Cardiac septum (tissue), 1 donor: ENCODE measurements around the gene ITGB3. TPM values are rescaled to one million over a fixed set of nuclear protein-coding genes. Genes with fewer than 3 reads are reported as not detected.
"Not testable (repeated sequence)": the region's sequence is repeated elsewhere in the genome, so short reads cannot be mapped to it uniquely, and the experiment has no call there.

Experiments used
- DNase-seq: peaks from one replicate; pipeline ENCODE4 v3.0.0-alpha.2; 2020; ENCODE audit warnings: low spot score
- intact Hi-C: fragments of 100-400 bp; cut with DNase I; formaldehyde crosslinking; loops from one replicate; pipeline ENCODE4 v1.14.0; 2022
- long read RNA-seq: library from polyadenylated mRNA; unstranded; transcript quantifications from one replicate; pipeline ENCODE4 v2.0.0, GENCODE V29; 2021
- total RNA-seq: library from RNA; stranded (reverse); fragmentation: NEBNext Ultra II Directional; extraction: Animal tissue kit (Norgen Biotek cat#: 25700); gene quantifications from one replicate; pipeline ENCODE4 v1.2.1, GENCODE V29; 2021
- donor health status: DM: no; HTN: no; CAD: no.

ITGB3 gene
- total RNA-seq, result 5.7 TPM
- long read RNA-seq, partial matches to known transcripts, result 1 of 3 reads
- long read RNA-seq, other reads (novel, unspliced or antisense), result 0 of 3 reads

DNA sequence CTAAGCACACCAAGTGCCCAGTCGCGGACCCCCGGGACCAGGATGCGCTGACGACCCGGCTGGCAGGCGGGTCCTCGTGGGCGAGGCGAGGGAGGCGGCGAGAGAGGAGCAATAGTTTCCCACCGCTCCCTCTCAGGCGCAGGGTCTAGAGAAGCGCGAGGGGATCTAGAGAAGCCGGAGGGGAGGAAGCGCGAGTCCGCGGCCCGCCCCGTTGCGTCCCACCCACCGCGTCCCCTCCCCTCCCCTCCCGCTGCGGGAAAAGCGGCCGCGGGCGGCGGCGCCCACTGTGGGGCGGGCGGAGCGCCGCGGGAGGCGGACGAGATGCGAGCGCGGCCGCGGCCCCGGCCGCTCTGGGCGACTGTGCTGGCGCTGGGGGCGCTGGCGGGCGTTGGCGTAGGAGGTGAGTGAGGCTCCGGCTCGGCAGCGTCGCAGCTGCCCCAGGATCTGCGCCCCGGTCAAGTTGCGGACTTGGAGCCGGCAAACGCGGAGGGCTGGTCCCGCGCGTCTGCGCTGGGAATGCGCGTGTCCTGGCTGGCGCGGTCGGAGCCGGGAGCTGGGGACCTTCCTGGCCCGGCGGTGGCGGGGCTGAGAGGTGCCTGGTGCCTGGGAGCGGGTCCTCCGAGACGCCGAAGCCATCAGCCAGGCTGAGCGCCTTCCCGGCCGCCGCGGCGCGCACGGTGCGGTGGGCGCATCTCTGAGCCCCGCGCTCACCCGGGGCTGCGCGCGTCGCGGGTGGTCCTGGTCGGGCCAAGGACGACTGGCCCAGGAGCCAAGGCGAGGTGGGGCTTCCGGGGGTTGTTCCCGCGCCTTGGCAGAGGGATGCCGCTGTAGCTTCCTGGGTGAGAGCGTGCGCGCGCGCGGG is at the start of gene ITGB3:
Gene ITGB3, plus strand, starts transcription at position 287 of the 862 bp plus-strand sequence. Its CDS starts 35 bp downstream, at position 322.
- intact Hi-C loops, result no loop called here
- DNase-seq, result peak; percentile 87

DNA sequence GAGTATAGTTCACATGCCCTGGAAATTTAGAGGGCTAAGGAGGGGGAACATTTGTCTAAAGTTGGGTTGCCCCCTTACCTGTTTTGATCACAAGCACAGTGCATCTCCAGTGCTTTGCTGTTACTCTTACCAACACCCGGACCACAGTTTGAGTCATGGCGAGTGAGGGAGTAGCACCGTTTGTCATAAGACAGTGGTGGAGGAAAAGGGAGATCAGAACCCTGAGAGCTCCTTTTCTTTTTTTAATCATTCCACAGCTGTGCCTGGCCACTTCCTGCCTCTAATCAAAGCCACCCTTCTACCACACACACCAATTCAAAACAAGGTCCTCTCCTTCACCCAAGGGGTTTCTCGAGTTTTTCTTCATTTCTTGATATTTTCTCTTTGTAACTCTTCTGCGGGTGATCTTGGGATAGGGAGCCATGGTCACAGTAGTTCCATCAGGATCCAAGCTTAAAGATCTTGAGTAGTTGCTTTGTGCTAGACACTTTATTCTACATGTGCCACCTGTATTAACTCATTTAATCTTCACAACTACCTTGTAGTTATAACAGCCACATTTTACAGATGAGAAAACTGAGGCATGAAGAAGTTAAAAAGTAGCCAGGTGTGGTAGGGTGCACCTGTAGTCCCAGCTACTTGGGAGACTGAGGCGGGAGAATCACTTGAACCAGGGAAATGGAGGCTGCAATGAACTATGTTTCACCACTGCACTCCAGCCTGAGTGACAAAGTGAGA is 49.5 kb upstream of the ITGB3 start:
- intact Hi-C loops, result no loop called here
- no peak for DNase-seq

DNA sequence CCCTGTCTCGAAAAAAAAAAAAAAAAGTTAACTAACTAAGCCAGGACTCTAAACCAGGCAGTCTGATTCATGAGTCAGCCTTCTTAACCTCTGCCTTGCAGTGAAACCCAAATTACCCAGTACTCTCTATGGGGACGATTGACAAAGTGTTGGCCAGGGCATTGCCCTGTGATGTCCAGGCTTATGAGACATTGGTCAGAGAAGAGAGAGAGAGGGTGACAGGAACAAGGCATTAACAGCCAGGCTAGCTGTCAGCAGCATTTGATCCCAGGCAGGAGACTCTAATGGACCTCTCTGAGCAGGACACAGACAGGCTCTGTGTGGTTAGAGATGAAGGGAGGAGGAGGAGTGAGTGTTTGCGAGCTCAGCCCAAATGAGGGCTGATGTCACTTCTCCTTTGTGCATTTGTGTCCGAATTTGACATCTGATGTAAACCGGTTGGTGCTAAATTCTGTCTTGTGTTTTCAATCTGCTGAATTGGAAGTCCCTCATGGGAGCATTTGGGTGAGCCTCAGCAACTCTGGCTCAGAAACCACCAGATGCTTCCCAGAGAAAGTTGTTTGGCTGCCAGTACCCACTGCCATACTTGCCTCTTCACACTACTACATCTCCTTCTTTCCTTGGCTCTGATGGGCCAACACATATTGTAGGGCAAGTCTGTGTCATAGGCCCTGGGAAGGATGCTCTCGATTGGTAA is 48.8 kb upstream of the ITGB3 start:
- DNase-seq, result no peak
- intact Hi-C loops, result no loop called here

DNA sequence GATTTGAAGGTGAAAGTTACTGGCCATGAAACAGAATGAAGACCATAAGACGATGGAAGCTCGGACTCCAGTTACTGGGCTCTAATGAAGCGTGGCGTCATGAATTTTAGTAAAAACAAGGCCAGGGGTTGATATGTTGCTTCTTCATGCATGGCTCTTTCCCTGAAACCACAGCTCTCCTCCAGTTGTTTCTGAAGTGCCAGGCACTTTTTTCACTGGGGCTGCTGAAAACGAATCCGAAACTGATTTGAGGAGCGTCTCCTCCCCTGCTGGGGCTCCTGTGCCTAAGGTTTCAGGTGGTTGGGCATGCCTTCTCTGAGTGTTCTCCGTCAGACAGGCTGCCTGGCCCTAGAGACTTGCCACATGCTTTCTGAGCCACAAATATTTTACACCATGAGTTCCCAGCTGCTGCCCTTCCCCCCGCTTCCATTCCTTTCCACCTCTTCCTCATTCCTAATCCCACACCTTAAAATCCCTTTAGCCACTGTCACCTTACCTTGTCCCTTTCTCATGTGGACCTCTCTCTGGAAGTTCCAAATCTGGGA is 48.1 kb upstream of the ITGB3 start:
- intact Hi-C loops, result no loop called here
- DNase-seq, result no peak

DNA sequence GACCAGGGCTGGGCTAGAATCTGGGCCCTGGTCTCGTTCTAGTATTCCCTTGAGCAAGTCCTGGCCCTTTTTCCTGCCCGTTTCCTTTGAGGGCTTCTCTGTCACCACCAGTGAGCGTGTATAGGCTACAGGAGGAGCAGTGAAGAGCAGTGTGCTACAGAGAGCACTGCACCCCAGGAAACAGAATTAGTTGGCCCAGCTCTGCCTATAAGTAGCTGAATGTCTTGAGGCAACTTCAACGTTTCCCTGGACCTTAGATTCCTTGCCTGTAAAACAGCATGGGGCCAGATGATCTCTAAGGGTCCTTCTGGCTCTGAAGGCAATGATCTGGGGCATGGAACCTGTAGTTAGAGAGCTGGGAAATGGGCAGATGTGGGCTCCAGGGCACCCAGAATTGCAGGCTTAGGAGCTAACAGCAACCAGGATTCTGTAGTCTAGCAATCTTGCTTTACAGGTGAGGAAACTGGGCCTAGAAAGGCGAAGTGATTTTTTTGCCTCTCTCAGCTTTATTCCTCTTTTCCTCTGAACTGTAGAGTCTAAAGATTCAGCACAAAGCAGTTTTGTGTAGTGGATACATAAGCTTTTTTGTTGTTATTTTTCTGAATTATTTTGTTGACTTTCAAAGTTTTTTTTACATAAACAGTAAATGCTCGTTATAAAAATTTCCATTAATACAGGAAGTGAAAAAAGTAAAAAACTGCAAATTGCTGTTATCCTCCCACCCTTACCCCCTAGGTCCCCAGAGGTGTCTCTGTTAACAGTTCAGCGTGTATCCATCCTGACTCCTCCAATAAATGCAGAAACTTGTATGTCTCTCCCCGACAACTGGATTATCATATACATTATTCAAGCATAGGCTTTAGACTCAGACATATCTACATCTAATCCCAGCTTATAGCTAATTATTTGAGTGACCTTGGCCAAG is 46.2 kb upstream of the ITGB3 start:
- no peak for DNase-seq
- intact Hi-C loops, result no loop called here

DNA sequence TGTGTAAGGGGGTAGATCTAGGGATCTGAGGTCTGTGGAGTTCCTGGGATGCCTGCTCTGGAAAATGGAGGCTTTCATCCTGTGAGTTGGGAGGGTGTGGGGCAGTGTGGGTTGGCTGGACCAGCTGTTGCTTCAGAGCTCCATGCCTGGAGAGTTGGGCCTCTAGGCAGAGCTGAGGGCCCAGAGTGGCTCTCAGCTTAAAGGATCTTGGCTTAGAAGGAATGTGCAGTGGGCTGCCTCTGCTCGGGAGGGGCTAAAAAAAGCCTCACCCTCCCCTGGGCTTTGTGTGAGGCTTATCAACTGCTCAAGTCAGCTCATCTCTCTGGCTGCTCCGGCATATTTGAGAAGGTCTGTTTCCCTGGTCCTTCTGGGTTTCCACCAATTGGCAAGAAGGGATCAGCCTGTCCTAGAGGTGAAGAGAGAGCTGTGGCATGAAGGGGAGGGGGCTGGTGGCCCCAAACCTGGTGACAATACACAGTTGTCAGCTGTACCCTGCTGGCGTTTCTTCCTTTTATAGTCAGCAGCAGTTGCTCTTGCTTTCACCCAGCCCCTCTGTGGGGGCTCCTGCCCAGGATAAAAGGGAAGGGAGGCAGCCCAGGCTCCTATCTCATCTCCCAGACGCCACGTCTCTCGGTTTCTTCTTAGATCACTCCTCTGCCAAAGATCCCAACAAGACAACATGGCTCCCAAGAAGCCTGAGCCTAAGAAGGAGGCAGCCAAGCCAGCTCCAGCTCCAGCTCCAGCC is 44.7 kb upstream of the ITGB3 start, which contains the start of gene MYL4:
Gene MYL4, plus strand, starts transcription at position 605 of the 745 bp plus-strand sequence. Its CDS starts 75 bp downstream, at position 680.
- intact Hi-C loops, result no loop called here
- DNase-seq, result no peak

DNA sequence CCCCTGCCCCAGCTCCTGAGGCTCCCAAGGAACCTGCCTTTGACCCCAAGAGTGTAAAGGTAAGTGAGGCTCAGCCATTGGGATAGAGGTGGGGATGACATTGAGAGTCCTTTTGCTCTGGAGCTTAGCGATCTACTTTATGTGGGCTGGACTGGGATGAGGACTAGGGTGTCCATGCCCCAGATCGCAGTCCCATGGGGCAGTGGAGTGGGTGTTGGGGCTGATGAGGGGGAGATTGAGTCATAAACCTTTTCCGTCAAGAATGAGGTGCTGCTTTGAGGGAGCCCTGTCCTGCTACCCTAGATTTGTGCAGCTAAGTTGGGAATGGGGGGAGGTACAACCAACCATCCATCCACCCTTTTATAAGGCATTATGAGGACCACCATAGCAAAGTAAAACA is 44.1 kb upstream of the ITGB3 start:
- intact Hi-C loops, result no loop called here

DNA sequence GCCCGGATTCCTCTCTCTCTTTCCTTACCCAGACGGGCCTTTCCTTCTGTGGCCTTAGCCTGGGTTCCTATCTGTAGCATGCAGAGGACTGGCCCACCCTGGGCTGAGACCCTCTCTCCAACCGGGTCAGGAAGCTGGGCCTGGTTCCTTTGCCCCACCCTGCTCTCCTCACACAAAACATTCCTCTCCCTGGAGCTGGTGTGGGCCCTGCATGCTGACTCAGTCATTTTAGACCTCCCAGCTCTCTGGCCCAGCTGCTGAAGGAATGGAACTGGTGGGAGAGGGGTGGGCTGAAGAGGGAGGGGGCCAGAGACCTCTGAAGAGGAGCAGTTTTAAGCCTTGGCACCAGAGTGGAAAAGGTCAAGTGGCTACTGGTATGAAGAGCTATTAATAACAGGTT is 43.5 kb upstream of the ITGB3 start:
- intact Hi-C loops, result no loop called here
- no peak for DNase-seq

More for the DNA sequence above, 44.1 kb upstream of the ITGB3 start:
- no peak for DNase-seq

DNA sequence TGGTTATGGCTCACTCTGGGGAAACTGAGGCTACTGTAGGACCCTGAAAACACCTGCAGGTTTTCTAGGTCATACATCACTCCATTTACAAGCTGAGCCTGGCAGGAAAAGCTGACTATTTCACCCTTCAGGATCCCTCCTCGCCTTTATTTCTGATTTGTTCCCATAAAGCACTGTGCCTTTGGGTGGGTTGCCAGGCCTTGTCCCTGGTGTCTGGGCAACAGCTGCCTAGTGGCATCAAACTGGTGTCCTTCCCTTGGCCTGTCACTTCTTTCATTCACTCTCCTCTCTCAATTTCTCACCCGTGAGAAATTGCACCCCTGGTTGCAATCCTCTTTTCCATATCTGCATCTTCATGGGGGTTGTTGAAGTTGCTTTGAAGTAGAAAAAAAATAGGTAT is 42.8 kb upstream of the ITGB3 start:
- intact Hi-C loops, result no loop called here
- DNase-seq, result no peak

DNA sequence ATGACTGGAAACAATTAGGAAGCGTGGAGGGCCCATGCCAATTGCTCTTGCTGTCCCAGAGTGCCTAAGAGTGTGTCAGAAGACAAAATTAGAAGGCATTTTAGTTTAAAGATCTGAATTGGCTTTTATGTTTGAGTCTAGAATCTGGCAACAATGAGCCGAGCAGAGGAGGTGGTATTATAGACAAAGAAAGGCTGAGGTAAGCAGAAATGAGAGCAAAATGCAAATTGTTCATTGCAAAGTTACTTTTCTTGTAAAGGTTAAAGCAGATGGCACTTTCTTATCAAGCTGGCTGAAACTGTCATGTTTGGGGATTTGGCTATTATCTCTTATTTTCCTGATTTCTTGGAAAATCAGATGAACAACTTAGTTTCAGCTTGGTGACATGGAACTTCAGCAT is 41.2 kb upstream of the ITGB3 start:
- intact Hi-C loops, result no loop called here

DNA sequence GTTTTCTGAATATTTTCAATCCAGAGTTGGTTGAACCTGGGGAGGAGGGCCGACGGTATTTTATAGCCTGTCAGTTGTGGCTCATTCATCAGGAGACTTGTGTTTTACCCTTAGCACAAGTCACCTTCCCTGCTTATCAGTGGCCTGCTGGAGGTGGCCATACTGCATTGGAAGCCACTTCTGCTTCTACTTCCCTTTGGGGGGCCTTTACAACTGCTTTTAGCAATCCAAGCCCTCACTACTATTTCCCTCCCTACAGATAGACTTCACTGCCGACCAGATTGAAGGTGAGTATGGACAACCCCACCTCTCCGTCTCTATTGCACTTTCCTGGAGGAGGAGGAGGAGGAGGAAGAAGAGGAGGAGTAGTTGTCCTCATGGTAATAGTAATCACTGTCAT is 40.1 kb upstream of the ITGB3 start:
- intact Hi-C loops, result no loop called here
- DNase-seq, result no peak

More for the DNA sequence above, 41.2 kb upstream of the ITGB3 start:
- no peak for DNase-seq

DNA sequence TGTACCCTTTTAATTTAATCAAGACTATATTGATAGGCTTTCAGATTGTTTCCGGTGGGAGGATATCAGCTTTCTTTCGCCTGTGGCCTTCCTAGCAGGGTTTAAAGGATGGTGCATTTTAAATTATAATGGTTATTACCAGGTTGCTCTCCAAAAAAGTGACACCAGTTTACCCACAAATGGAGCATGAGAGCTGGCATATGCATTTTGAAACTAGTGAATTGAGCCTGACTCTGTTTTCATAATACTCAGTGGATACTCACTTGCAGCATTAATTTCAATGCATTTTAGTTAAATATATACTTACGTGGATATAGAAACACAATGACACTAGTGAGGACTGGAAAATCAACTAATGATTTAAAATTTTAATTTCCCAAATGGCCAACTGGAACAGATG is 38.7 kb upstream of the ITGB3 start:
- intact Hi-C loops, result no loop called here
- no peak for DNase-seq

DNA sequence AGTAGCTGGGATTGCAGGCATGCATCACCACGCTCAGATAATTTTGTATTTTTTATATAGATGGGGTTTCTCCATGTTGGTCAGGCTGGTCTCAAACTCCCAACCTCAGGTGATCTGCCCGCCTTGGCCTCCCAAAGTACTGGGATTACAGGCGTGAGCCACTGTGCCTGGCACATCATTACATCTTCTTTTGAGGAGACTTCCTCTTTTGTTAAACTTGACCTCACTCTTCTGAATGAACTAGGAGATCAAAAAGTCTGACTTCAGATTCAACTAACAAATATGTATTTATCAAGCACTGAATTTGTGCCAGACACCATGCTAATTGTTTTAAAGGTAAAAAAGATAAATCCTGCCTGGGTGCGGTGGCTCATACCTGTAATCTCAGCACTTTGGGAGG is 36.8 kb upstream of the ITGB3 start:
- intact Hi-C loops, DNase-seq: not testable (repeated sequence)

DNA sequence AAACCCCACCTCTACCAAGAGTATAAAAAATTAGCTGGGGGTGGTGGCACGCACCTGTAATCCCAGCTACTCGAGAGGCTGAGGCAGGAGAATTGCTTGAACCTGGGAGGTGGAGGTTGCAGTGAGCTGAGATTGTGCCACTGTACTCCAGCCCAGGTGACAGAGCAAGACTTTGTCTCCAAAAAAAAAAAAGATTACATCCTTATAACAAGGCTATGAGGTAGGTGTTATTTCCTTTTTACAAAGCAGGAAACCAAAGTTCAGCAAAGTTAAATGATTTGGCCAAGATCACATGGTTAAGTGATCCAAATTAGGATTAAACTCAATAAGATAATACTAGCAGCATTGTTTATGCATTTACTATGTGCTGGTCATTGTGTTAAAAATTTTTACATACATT is 36.3 kb upstream of the ITGB3 start:
- intact Hi-C loops, result not testable (repeated sequence)

DNA sequence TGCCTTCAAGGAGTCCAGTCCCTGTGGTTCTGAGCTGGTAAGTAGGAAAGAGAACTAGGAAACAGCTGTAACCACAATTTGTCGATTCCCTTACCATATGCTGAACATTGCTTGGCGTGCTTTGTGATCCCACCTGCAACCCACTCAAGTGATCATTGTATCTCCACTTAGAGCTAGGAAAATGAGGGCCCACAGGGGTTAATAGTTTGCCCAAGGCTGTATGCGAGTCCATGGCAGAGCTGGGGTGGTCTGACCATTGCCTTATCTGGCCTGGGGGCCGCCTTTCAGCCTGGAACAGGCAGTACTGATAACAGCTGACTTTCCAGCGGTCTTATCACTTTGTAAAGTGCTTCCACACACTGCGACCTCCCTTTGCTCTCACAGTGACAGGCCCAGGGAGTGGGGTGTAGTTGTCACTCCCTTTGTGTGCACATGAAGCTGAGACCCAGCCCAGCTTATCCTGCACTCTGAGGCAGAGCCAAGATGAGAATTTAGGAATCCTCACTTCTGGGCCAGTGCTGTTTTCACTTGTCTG is 34.7 kb upstream of the ITGB3 start:
- intact Hi-C loops, result no loop called here
- no peak for DNase-seq

More for the DNA sequence above, 36.3 kb upstream of the ITGB3 start:
- not testable (repeated sequence) for DNase-seq

DNA sequence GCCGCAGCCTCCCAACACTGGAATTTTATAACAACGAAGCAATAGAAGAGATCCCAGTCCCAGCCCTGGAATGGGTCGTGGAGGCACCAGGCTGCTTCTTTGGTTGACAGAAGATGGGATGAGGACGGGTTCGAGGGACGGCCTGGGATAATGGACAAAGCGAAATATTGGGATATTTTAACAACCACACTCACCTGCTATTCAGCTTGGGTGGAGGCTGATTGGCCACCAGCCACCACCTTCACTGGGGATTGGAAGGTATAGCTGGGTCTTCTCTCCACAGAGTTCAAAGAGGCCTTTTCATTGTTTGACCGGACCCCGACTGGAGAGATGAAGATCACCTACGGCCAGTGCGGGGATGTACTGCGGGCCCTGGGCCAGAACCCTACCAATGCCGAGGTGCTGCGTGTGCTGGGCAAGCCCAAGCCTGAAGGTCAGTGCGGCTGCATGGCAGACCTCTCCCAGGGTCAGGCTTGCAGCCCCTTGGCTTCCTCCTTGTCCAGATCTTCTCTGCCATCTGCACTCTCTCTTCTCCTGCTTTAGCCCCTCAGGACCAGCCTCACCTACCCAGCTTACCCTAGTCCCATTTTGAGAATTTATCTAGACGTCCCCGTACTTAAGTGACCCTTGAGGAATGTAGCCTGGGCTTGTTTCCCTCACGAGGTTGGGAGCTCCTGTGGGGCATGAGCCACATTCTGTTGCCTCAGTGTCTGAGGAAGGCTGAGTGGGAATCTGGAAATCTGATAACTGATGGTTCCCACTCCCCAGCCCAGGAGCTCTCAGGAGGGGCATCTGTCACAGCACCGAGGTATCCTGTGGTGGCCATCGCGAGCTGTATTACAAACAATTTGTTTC is 33.8 kb upstream of the ITGB3 start:
- intact Hi-C loops, result loop anchor here (5.0 to 10.0 kb wide), 2 partner anchors 33 to 395 kb away; partner anchors contain the start of gene CDC27
- no peak for DNase-seq
